ENCODE measurements around the gene CHCHD3.

The CHCHD3 gene

DNA sequence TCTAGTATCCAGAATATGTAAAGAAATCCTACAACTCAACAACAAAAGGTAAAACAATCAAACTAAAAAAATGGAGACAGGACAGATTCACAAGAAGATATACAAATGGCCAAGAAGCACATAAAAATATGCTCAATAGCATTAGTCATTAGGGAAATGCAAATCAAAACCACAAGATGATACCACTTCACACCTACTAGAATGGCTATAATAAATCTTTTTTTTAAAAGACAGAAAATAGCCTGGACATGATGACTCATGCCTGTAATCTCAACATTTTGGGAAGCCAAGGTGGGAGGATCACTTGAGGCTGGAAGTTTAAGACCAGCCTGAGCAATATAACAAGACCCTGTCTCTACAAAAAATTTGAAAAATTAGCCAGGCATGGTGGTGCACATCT is 27.9 kb upstream of the CHCHD3 start:
- TF ChIP-seq, protein P1, sequence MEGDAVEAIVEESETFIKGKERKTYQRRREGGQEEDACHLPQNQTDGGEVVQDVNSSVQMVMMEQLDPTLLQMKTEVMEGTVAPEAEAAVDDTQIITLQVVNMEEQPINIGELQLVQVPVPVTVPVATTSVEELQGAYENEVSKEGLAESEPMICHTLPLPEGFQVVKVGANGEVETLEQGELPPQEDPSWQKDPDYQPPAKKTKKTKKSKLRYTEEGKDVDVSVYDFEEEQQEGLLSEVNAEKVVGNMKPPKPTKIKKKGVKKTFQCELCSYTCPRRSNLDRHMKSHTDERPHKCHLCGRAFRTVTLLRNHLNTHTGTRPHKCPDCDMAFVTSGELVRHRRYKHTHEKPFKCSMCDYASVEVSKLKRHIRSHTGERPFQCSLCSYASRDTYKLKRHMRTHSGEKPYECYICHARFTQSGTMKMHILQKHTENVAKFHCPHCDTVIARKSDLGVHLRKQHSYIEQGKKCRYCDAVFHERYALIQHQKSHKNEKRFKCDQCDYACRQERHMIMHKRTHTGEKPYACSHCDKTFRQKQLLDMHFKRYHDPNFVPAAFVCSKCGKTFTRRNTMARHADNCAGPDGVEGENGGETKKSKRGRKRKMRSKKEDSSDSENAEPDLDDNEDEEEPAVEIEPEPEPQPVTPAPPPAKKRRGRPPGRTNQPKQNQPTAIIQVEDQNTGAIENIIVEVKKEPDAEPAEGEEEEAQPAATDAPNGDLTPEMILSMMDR (IDR thresholded peaks at IDR 0.05; ENCODE audit: extremely low read depth, insufficient read depth, missing control alignments), result no peak
- DNase-seq (ENCODE audit: low spot score), result no peak
- in situ Hi-C loops (cut with MboI; ENCODE audit: low pct_unique_long_range_greater_than_20kb, low sequenced_read_pairs, unreplicated experiment), result no loop called here

DNA sequence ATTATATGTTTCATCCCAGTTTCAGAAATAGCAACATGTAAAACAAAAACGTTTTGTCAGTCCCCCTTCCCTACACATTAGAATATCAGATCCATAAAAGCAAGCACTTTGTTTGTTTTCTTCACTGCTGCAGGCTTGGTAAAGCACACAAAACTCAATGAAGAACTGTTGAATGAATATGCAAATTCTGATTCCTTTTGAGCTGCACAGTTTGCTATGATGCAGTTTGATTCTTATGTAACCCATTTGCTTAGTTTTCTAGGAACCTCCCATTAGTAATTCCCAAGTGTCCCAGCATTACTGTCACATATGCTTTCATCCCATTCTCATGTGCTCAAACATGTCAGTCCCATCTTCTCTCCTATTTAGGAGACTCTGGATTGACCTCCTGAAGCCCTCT is 26.1 kb upstream of the CHCHD3 start:
- DNase-seq (ENCODE audit: low spot score), result no peak
- in situ Hi-C loops (cut with MboI; ENCODE audit: low pct_unique_long_range_greater_than_20kb, low sequenced_read_pairs, unreplicated experiment), result no loop called here
- TF ChIP-seq, protein P1 (IDR thresholded peaks at IDR 0.05; ENCODE audit: extremely low read depth, insufficient read depth, missing control alignments), result no peak

DNA sequence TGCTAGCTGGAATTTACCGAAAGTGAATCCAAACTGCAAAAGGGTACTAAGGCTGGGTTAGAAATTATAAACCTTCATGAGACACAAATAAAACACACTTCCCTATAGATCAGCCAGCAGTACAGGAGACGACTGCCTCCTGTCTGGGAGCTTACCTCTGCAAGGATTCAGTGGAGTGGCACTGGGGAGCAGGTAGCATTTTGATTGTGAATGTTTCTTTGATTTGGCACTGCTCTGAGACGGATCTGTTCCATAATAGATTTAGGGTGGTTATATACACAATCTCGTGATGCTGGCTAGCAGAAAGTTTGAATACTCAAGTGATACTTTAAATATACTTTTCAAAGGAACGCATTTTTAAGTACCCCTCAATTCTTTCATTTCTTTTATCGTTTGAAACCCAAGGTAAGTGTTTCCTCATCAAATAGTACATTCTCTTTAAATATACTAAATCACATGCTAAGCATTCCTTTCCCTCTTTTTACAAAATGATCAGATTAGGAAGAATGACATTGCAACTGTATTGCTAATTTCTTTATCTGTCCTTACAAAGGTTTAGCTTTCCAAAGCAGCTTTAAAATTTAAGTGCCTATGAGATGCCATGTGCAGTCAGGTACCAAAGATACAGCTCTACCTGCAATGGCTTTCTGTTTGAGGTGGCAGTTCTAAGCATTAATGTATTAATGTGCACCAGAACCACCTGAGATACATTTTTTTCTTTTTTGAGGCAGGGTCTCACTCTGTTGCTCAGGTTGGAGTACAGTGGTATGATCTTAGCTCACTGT is 20.6 kb upstream of the CHCHD3 start:
- no peak for DNase-seq (ENCODE audit: low spot score)
- TF ChIP-seq, protein P1 (IDR thresholded peaks at IDR 0.05; ENCODE audit: extremely low read depth, insufficient read depth, missing control alignments), result no peak
- in situ Hi-C loops (cut with MboI; ENCODE audit: low pct_unique_long_range_greater_than_20kb, low sequenced_read_pairs, unreplicated experiment), result no loop called here

DNA sequence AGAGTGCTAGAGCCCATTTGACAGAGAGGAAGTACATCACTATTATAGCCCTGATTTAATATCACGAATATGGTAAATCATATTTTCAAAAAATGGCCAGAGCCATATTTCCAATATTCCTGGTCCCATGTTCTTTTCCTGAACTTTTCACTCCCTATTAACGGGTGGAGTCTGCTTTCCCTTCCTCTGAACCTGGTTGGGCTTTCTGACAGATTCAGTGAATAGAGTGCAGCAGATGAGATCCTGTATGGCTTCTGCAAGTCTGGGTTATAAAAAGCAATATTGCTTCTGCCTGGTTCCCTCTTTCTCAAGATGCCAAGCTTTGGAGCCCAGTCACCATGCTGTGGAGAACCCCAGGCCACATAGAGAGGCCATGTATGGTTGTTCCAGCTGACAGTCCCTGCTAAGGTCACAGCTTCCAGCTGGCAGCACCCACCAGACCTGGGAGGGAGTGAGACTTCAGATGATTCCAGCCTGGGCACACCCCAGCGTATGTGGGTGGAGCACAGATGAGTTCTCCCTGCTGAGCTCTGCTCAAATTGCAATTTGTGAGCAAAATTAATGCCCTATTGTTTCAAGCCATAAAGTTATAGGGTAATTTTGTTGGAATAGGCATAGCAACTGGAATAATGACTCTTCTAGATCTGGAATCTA is 17.9 kb upstream of the CHCHD3 start:
- no peak for DNase-seq (ENCODE audit: low spot score)
- in situ Hi-C loops (cut with MboI; ENCODE audit: low pct_unique_long_range_greater_than_20kb, low sequenced_read_pairs, unreplicated experiment), result no loop called here
- TF ChIP-seq, protein P1 (IDR thresholded peaks at IDR 0.05; ENCODE audit: extremely low read depth, insufficient read depth, missing control alignments), result no peak

DNA sequence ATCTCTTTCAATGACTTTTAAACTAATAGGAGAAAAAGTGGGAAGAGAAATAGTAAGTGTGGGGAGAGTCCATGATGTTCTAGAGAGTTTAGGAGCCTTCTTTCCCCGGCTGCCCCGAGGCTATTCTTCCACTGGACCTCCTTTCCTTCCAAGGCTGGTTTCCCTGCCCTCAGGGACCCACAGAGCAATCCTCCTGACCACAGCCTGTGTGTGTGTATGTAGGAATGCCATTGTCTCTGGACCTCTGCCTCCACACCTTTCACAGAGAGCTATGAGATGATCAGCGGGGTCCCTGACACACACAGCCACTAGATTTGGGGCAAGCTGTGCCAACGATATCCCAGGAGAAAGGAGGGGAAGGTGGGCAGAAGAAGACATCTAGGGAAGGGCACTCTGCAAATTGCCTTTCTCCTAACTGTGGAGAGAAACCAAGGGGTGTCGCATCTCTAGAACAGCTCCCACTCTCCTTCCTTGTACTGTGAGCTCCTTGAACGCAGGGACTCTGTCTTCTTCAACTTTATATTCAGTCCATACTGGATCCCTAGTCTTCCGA is 13.3 kb upstream of the CHCHD3 start:
- TF ChIP-seq, protein P1 (IDR thresholded peaks at IDR 0.05; ENCODE audit: extremely low read depth, insufficient read depth, missing control alignments), result no peak
- DNase-seq (ENCODE audit: low spot score), result no peak
- in situ Hi-C loops (cut with MboI; ENCODE audit: low pct_unique_long_range_greater_than_20kb, low sequenced_read_pairs, unreplicated experiment), result no loop called here

DNA sequence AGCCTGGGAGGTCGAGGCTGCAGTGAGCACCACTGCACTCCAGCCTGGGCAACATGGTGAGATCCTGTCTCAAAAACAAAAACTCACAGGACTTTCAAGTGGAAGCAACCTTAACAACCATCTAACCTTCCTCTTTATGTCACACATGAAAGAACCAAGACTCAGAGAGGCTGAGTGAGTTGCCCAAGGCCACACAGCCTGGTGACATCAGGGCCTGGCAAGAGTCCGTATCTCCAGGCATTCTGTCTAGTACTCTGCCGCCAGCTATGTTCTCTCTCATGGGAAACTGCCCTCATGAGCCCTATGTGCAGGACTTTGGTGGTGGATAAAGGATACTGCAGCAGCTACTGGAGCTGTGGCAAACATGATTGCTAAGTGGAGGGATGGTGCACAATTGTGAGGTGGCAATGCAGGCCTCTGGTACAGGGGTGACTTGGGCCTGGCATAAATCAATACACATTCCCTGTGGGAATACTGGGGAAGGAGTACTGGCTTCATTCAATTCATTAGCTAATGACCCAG is 10.1 kb upstream of the CHCHD3 start:
- in situ Hi-C loops (cut with MboI; ENCODE audit: low pct_unique_long_range_greater_than_20kb, low sequenced_read_pairs, unreplicated experiment), result no loop called here
- TF ChIP-seq, protein P1 (IDR thresholded peaks at IDR 0.05; ENCODE audit: extremely low read depth, insufficient read depth, missing control alignments), result no peak
- DNase-seq (ENCODE audit: low spot score), result no peak

Data from GM13977 (cell line).